SK-N-SH (cell line): ENCODE data around the gene AZIN2. TPM values are rescaled to one million over a fixed set of nuclear protein-coding genes. Genes with fewer than 3 reads are reported as not detected.

ENCODE experiments used
- CTCF ChIA-PET: fragments of 300-600, 350-600 bp; formaldehyde crosslinking; extraction: SDS; loops from one replicate; lab custom pipeline; 2021; lab: Yijun Ruan, JAX
- POLR2A ChIA-PET: fragments of 350-600 bp; sonication (Branson Sonifier 250); formaldehyde crosslinking; extraction: SDS; loops from one replicate; lab custom pipeline; 2020; ENCODE audit warnings: antibody characterized with exemption, inconsistent platforms; lab: Yijun Ruan, JAX
- DNase-seq: peaks from one replicate; pipeline ENCODE4 v3.0.0; 2012
- H2AFZ ChIP-seq: fragments of 200-600 bp; sonication (generic); 2 replicates; pipeline ENCODE4 v1.8.1; 2016; ENCODE audit warnings: antibody characterized with exemption, mild to moderate bottlenecking, low read depth
- H3F3A ChIP-seq: fragments of 200-600 bp; sonication (generic); replicated peaks from 2 replicates; pipeline ENCODE3; 2016; ENCODE audit warnings: antibody characterized with exemption, mild to moderate bottlenecking; ENCODE audit not compliant: insufficient read depth
- H3K27ac ChIP-seq, 2 experiments: fragments of 200-500 bp in 1 of 2; fragments of 200-600 bp in 1 of 2; sonication (Bioruptor generic) in 1 of 2; sonication (generic), shearing (Covaris generic) in 1 of 2; 2 replicates each; pipeline versions ENCODE4 v1.5.1 to v1.6.1; 2014 to 2016; ENCODE audit warnings: low read depth in 2 of 2, inconsistent platforms in 1 of 2, low read length in 1 of 2, mild to moderate bottlenecking in 1 of 2, mixed read lengths in 1 of 2
- H3K27me3 ChIP-seq: fragments of 200-600 bp; sonication (generic), shearing (Covaris generic); 2 replicates; pipeline ENCODE4 v1.6.1; 2016; ENCODE audit warnings: mixed run types; ENCODE audit not compliant: insufficient read depth
- H3K36me3 ChIP-seq, 2 experiments: fragments of 200-500 bp in 1 of 2; fragments of 200-600 bp in 1 of 2; sonication (Bioruptor generic) in 1 of 2; sonication (generic) in 1 of 2; replicated peaks in 1 of 2; 2 replicates each; pipeline versions ENCODE3 to v1.5.1; 2014 to 2016; ENCODE audit warnings: low read length in 1 of 2, mild to moderate bottlenecking in 1 of 2; ENCODE audit not compliant: insufficient read depth in 2 of 2, control insufficient read depth in 1 of 2
- H3K4me1 ChIP-seq, 2 experiments: fragments of 200-500 bp in 1 of 2; fragments of 200-600 bp in 1 of 2; sonication (Bioruptor generic) in 1 of 2; sonication (generic), shearing (Covaris generic) in 1 of 2; 2 replicates each; pipeline versions ENCODE4 v1.5.1 to v1.6.1; 2014 to 2016; ENCODE audit warnings: low read depth in 1 of 2, low read length in 1 of 2, mixed run types in 1 of 2; ENCODE audit not compliant: insufficient read depth in 2 of 2, control insufficient read depth in 1 of 2
- H3K4me2 ChIP-seq: fragments of 200-600 bp; sonication (generic), shearing (Covaris generic); 2 replicates; pipeline ENCODE4 v1.6.1; 2017; ENCODE audit warnings: mixed run types
- H3K4me3 ChIP-seq, 2 experiments: fragments of 200-500 bp in 1 of 2; fragments of 200-600 bp in 1 of 2; sonication (Bioruptor generic) in 1 of 2; sonication (generic), shearing (Covaris generic) in 1 of 2; 2 replicates each; pipeline versions ENCODE4 v1.5.1 to v1.8.1; 2014 to 2016; ENCODE audit warnings: low read depth in 2 of 2, inconsistent platforms in 1 of 2, low read length in 1 of 2, mild to moderate bottlenecking in 1 of 2, mixed read lengths in 1 of 2, moderate library complexity in 1 of 2
- H3K79me2 ChIP-seq: fragments of 200-600 bp; sonication (generic); 2 replicates; pipeline ENCODE4 v1.8.1; 2017; ENCODE audit warnings: mild to moderate bottlenecking; ENCODE audit not compliant: insufficient read depth
- H3K9ac ChIP-seq: fragments of 200-600 bp; sonication (generic); 2 replicates; pipeline ENCODE4 v1.6.1; 2017; ENCODE audit warnings: mixed run types
- H3K9me2 ChIP-seq: fragments of 200-600 bp; sonication (generic); 2 replicates; pipeline ENCODE4 v1.6.1; 2017; ENCODE audit warnings: mixed run types
- H3K9me3 ChIP-seq: fragments of 200-600 bp; sonication (generic); 2 replicates; pipeline ENCODE4 v1.6.1; 2017; ENCODE audit warnings: mixed run types, mild to moderate bottlenecking, moderate library complexity
- H4K20me1 ChIP-seq: fragments of 200-600 bp; sonication (generic); 2 replicates; pipeline ENCODE4 v1.6.1; 2017; ENCODE audit warnings: mild to moderate bottlenecking, mixed run types; ENCODE audit not compliant: insufficient read depth
- EP300 ChIP-seq, 2 experiments: IDR thresholded peaks; 2 replicates each; pipeline versions ENCODE4 v1.4.0 to v1.6.1; 2012; ENCODE audit warnings: borderline replicate concordance in 1 of 2, low read depth in 1 of 2, low read length in 1 of 2
- EZH2phosphoT487 ChIP-seq: fragments of 200-600 bp; sonication (generic); IDR thresholded peaks from 2 replicates; pipeline ENCODE4 v1.6.1; 2017; ENCODE audit warnings: low read depth, mixed run types, mild to moderate bottlenecking, antibody characterized with exemption, moderate library complexity, borderline replicate concordance
- FOSL2 ChIP-seq: IDR thresholded peaks from 2 replicates; pipeline ENCODE4 v1.4.0; 2012; ENCODE audit warnings: low read depth, mild to moderate bottlenecking, moderate library complexity, borderline replicate concordance
- FOXJ3 ChIP-seq: sonication (generic); formaldehyde crosslinking; IDR thresholded peaks from 2 replicates; pipeline ENCODE4 v1.5.1; 2020; ENCODE audit warnings: mild to moderate bottlenecking, missing genetic modification reagents
- FOXM1 ChIP-seq: IDR thresholded peaks from 2 replicates; pipeline ENCODE4 v1.4.0; 2012; ENCODE audit warnings: low read depth, mild to moderate bottlenecking
- MXI1 ChIP-seq: IDR thresholded peaks from 2 replicates; pipeline ENCODE4 v1.6.1; 2012; ENCODE audit warnings: mild to moderate bottlenecking, low read depth, low read length, improper control_type of control experiment
- NFIC ChIP-seq: IDR thresholded peaks from 2 replicates; pipeline ENCODE4 v1.4.0; 2012; ENCODE audit warnings: borderline replicate concordance
- NRF1 ChIP-seq: IDR thresholded peaks from 2 replicates; pipeline ENCODE4 v1.6.1; 2012; ENCODE audit warnings: low read depth, mild to moderate bottlenecking, low read length
- REST ChIP-seq: IDR thresholded peaks from 2 replicates; pipeline ENCODE4 v1.6.1; 2012; ENCODE audit warnings: mild to moderate bottlenecking, low read depth, low read length, moderate library complexity
- RXRA ChIP-seq: IDR thresholded peaks from 2 replicates; pipeline ENCODE4 v1.4.0; 2012; ENCODE audit warnings: low read depth, mild to moderate bottlenecking, borderline replicate concordance
- TAF1 ChIP-seq: IDR thresholded peaks from 2 replicates; pipeline ENCODE4 v1.6.1; 2012; ENCODE audit warnings: low read depth, mild to moderate bottlenecking, low read length, moderate library complexity, borderline replicate concordance
- TCF12 ChIP-seq: IDR thresholded peaks from 2 replicates; pipeline ENCODE4 v1.4.0; 2012
- TEAD4 ChIP-seq: IDR thresholded peaks from 2 replicates; pipeline ENCODE4 v1.4.0; 2012; ENCODE audit warnings: mild to moderate bottlenecking, borderline replicate concordance; ENCODE audit not compliant: insufficient read depth
- USF2 ChIP-seq: fragments of 150-350 bp; IDR thresholded peaks from 2 replicates; pipeline ENCODE4 v1.6.1; 2017; ENCODE audit warnings: antibody characterized with exemption, low read length, low read depth, borderline replicate concordance
- ZBTB33 ChIP-seq: IDR thresholded peaks from 2 replicates; pipeline ENCODE4 v1.4.0; 2012; ENCODE audit warnings: low read depth, borderline replicate concordance
- WGBS: methylation state at CpG from one replicate; pipeline ENCODE4 v1.1.6; 2017; ENCODE audit warnings: low lambda C conversion rate; 5-methylcytosine and 5-hydroxymethylcytosine counted together
- polyA plus RNA-seq, 3 experiments: library from polyadenylated mRNA; depleted of rRNA; stranded (reverse); fragments of >200 nt; gene quantifications; 2 replicates each; pipeline ENCODE4 v1.2.3, GENCODE V29; 2012

The AZIN2 gene
- polyA plus RNA-seq, 1 of the 3 experiments (the other 2 are of a cell fraction), result 17.8 TPM

DNA sequence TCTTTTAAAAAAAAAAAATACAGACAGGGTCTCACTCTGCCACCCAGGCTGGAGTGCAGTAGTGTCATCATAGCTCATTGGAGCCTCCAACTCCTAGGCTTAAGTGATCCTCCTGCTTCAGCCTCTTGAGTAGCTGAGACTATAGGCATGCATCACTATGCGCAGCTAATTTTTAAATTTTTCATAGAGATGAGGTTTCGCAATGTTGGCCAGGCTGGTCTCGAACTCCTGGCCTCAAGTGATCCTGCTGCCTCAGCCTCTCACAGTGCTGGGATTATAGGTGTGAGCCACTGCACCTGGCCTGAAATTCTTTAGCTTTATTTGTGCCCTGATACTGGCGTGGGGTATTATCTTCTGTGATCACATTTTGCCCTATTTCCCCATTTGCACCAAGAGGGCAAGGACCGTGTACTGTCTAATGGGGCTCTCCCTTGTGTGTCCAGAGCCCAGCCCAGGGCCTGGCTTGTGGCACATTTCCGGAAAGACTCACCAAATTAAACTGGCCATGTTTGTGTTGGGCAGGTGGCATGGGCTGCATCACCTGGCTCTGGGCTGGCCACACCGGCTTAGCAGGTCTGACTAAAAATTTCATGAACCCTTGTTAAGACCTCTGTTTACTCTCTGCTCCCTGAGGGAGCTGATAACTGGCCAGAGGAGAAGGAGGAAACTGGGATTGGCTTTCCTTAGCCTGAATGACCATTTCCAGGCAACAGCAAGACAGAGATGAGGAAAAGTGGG lies 68.7 kb downstream of the AZIN2 start:
- 90% methylated on average over 7 of the region's 7 CpGs for WGBS
- POLR2A ChIA-PET, result no interaction called here
- Histone ChIP-seq H3K4me1 (peaks cover 0 to 24% of the 10 kb centered on the region in 2 experiments; a peak in 1 of 4 replicates), H2AFZ (no peak overlapping the region), H3K9ac (no peak overlapping the region), H3F3A (no peaks in the 10 kb centered on the region), H4K20me1 (no peaks in the 10 kb centered on the region), H3K27ac (no peak overlapping the region), H3K79me2 (no peaks in the 10 kb centered on the region), H3K4me2 (no peak overlapping the region), H3K9me3 (no peaks in the 10 kb centered on the region), H3K27me3 (no peaks in the 10 kb centered on the region), H3K9me2 (no peaks in the 10 kb centered on the region), H3K4me3 (no peak overlapping the region), H3K36me3 (peaks cover 0 to 20% of the 10 kb centered on the region in 2 experiments)
- TF ChIP-seq FOXM1 (no peak), TEAD4 (no peak), NRF1 (no peak), ZBTB33 (no peak), RXRA (no peak), MXI1 (no peak), EP300 (IDR thresholded peaks at IDR 0.05; ENCODE audit: borderline replicate concordance in 1 of 2, low read depth in 1 of 2, low read length in 1 of 2) (no peak), FOXJ3 (CRISPR knock-in tag) (no peak), FOSL2 (no peak), USF2 (no peak)
- no peak for DNase-seq
- CTCF ChIA-PET, result interaction anchor here (0.9 to 1.3 kb wide), 3 partner anchors 10 to 464 kb away, joined by 3 to 7 read pairs (median 3); no protein-coding TSS in a partner anchor

DNA sequence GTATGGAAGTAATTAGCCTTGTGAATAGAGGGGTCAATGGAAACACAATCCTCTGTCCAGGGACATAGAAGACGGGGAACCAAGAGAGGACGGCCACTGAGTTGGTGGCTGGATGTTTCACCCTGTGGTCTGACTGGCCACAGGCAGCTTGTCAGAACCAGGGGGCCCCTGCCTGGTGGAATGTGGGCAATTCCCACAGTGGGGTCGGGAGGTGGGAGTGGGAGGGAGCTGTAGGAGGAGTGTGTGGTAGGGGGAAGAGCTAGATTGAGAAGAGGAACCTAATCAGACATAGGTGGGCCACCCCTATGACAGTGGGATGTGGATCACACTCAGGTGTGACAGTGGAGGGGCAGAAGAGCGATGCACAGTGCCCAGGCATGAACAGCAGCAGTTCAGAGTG lies 69.6 kb downstream of the AZIN2 start:
- Histone ChIP-seq H3K27me3 (no peaks in the 10 kb centered on the region), H3K4me1 (peaks cover 0 to 24% of the 10 kb centered on the region in 2 experiments; a peak in 1 of 4 replicates), H2AFZ (no peak overlapping the region), H3F3A (no peaks in the 10 kb centered on the region), H3K36me3 (peaks cover 0 to 19% of the 10 kb centered on the region in 2 experiments), H3K9me3 (no peaks in the 10 kb centered on the region), H3K27ac (no peak overlapping the region), H3K9me2 (no peaks in the 10 kb centered on the region), H3K4me2 (no peak overlapping the region), H4K20me1 (no peaks in the 10 kb centered on the region), H3K79me2 (no peaks in the 10 kb centered on the region), H3K4me3 (no peak overlapping the region), H3K9ac (no peak overlapping the region)
- DNase-seq, result no peak
- TF ChIP-seq REST (no peak), TCF12 (no peak), NFIC (no peak), FOSL2 (no peak), EP300 (IDR thresholded peaks at IDR 0.05; ENCODE audit: borderline replicate concordance in 1 of 2, low read depth in 1 of 2, low read length in 1 of 2) (no peak), USF2 (no peak), TEAD4 (no peak), EZH2phosphoT487 (no peak), TAF1 (no peak), FOXM1 (no peak)
- POLR2A ChIA-PET, result interaction anchor here (1.2 kb wide), 1 partner anchor 22 kb away, joined by 3 read pairs; no protein-coding TSS in a partner anchor
- WGBS, result 84% methylated on average over 4 of the region's 4 CpGs
- CTCF ChIA-PET, result interaction anchor here (0.6 to 1.3 kb wide), 4 partner anchors 11 to 463 kb away, joined by 3 to 7 read pairs (median 3); no protein-coding TSS in a partner anchor
